Ovary (tissue), 9 donors: ENCODE data around the gene UNC13C. TPM values are rescaled to one million over a fixed set of nuclear protein-coding genes. Genes with fewer than 3 reads are reported as not detected.

Experiments used
- DNase-seq, 5 donors: peaks; one replicate each; pipeline ENCODE4 v3.0.0-alpha.2; 2019 to 2020
- H3K27ac ChIP-seq, 2 donors: fragments of 200-600 bp; one replicate each; pipeline versions ENCODE4 v1.5.1 to v1.8.0; 2019 to 2022
- H3K27me3 ChIP-seq: fragments of 200-600 bp; one replicate; pipeline ENCODE4 v1.8.0; 2022
- H3K36me3 ChIP-seq: fragments of 200-600 bp; sonication (generic); one replicate; pipeline ENCODE4 v1.5.1; 2019
- H3K4me1 ChIP-seq: one replicate; pipeline ENCODE4 v1.8.1; 2013; ENCODE audit warnings: mild to moderate bottlenecking, moderate library complexity; ENCODE audit not compliant: insufficient read depth
- H3K4me3 ChIP-seq: fragments of 200-600 bp; sonication (generic); one replicate; pipeline ENCODE4 v1.5.1; 2017
- H3K9me3 ChIP-seq, 2 donors: fragments of 200-600 bp in 1 of 2; sonication (generic) in 1 of 2; one replicate each; pipeline versions ENCODE4 v1.5.1 to v1.8.1; 2013 to 2019; ENCODE audit warnings: mild to moderate bottlenecking in 1 of 2, moderate library complexity in 1 of 2
- EP300 ChIP-seq: sonication (generic); formaldehyde crosslinking; IDR thresholded peaks from one replicate; pipeline ENCODE4 v1.6.1; 2017; ENCODE audit warnings: antibody characterized with exemption
- POLR2A ChIP-seq: fragments of 450-650 bp; IDR thresholded peaks from one replicate; pipeline ENCODE4 v1.6.1; 2017; ENCODE audit warnings: antibody characterized with exemption, mild to moderate bottlenecking, moderate library complexity
- WGBS, 3 donors: extraction: QIAGEN DNeasy Blood & Tissue Kit in 1 of 3; methylation state at CpG; one replicate each; pipeline versions ENCODE4 v1.1.5 to v1.1.7; 2013 to 2017; 5-methylcytosine and 5-hydroxymethylcytosine counted together
- intact Hi-C, 4 donors: fragments of 100-400 bp; cut with DNase I; formaldehyde crosslinking; loops; one replicate each; pipeline versions ENCODE4 v1.11.0 to v1.15.1; 2022 to 2023
- polyA plus RNA-seq, 2 donors: library from polyadenylated mRNA; stranded (reverse); fragments of 200-250 nt in 1 of 2; fragments of 350-450 nt in 1 of 2; fragmentation: Illumina TruSeq in 1 of 2; extraction: RNeasy Lipid Tissue Mini Kit (QIAGEN cat#74804) in 1 of 2; gene quantifications; one replicate each; pipeline ENCODE4 v1.2.3, GENCODE V29; 2013 to 2014
- total RNA-seq, 7 donors: library from RNA; depleted of rRNA in 2 of 7; stranded (reverse); fragments of >200 nt in 2 of 7; fragmentation: NEBNext Ultra II Directional in 3 of 7; extraction: Animal tissue kit (Norgen Biotek cat#: 25700) in 3 of 7; gene quantifications; one replicate each; pipeline versions ENCODE4 v1.1.0 to v1.2.4, GENCODE V29; 2016 to 2023
- TF ChIP-seq, protein P1 (sequence below), 3 donors: fragments of 450-650 bp in 2 of 3; fragments of 200-600 bp in 1 of 3; IDR thresholded peaks; one replicate each; pipeline versions ENCODE4 v1.5.1 to v1.8.0; 2016 to 2022; ENCODE audit warnings: antibody characterized with exemption in 3 of 3, mild to moderate bottlenecking in 1 of 3
- donor health status: DM: no; HTN: no; CAD: no; lungs with moderate emphysema.
- donor health status: DM: no; HTN: no; CAD: no.
- donor health status: Bipolar disorder and iron deficiency.
- donor health status: DM: yes; HTN: yes; CAD: no.
- donor health status: DM: no; HTN: no; CAD: no.
- donor health status: DM: yes; HTN: yes; CAD: no.

The UNC13C gene
- total and polyA plus RNA-seq, 9 donors = 0.05 to 2.1 (median 1.3) TPM

DNA sequence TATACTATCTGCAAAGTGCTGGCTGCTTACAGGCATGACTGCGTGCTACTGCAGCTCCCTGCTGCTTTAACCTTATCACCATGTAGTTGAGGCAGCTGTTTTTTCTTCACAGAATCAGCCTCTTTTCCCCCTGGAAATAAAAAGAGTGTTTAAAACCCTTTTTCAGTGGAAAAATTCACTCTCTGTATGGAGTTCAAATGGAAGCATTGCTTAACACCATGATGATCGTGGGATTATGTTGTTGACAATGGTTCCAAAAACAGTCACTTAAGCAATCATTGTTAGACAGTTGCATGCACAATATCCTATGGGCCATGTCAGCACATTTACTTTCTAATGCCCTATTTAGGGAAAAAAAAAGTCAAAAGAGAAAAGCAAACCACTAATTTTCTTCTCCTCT, 536.4 kb downstream of the UNC13C start:
- intact Hi-C loops = no loop called here
- Histone ChIP-seq H3K4me3 (no peak overlapping the region), H3K9me3 (no peaks in the 10 kb centered on the region), H3K27ac (no peak overlapping the region), H3K4me1 (no peaks in the 10 kb centered on the region), H3K27me3 (no peaks in the 10 kb centered on the region), H3K36me3 (no peaks in the 10 kb centered on the region)
- TF ChIP-seq EP300 (no peak), POLR2A (no peak)
- TF ChIP-seq, protein P1, sequence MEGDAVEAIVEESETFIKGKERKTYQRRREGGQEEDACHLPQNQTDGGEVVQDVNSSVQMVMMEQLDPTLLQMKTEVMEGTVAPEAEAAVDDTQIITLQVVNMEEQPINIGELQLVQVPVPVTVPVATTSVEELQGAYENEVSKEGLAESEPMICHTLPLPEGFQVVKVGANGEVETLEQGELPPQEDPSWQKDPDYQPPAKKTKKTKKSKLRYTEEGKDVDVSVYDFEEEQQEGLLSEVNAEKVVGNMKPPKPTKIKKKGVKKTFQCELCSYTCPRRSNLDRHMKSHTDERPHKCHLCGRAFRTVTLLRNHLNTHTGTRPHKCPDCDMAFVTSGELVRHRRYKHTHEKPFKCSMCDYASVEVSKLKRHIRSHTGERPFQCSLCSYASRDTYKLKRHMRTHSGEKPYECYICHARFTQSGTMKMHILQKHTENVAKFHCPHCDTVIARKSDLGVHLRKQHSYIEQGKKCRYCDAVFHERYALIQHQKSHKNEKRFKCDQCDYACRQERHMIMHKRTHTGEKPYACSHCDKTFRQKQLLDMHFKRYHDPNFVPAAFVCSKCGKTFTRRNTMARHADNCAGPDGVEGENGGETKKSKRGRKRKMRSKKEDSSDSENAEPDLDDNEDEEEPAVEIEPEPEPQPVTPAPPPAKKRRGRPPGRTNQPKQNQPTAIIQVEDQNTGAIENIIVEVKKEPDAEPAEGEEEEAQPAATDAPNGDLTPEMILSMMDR (IDR thresholded peaks at IDR 0.05) = no peak
- 87 to 90% (median 87%) methylated on average over 2 of the region's 2 CpGs for WGBS, 3 donors
- DNase-seq = no peak

- Histone ChIP-seq H3K4me1 (peaks cover 1% of the 10 kb centered on the region), H3K27me3 (no peaks in the 10 kb centered on the region), H3K27ac (no peak overlapping the region), H3K9me3 (no peaks in the 10 kb centered on the region), H3K36me3 (no peaks in the 10 kb centered on the region), H3K4me3 (no peak overlapping the region)
- 84 to 88% (median 88%) methylated on average over 9 of the region's 9 CpGs for WGBS, 3 donors
- DNase-seq = no peak
- TF ChIP-seq POLR2A = no peak
- TF ChIP-seq EP300 = no peak
- TF ChIP-seq, protein P1 (IDR thresholded peaks at IDR 0.05) = no peak
- intact Hi-C loops = no loop called here
Measured at GRCh38 chr15:54515664-54516582, 537.7 kb downstream of the UNC13C start.

DNA sequence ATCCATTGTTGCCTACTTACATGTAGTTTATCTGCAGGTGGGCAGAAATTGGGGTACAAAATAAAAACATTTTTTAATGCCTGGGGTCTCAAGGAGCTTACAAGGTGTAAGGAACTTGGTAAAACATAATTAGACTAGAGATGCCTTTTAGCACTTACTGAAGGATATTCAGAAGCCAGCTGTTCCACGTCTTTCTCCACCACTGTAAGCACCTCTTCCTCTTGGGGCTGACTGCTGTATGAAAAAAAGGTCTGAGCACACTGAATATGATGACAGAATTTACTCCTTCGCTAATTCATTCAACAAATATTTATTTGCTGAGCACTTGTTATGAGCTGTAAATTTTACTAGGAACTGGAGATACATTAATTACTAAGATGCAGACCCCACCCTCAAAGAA, 539.1 kb downstream of the UNC13C start:
- no peak for DNase-seq
- Histone ChIP-seq H3K27ac (no peak overlapping the region), H3K27me3 (no peaks in the 10 kb centered on the region), H3K4me1 (peaks cover 1% of the 10 kb centered on the region), H3K36me3 (no peaks in the 10 kb centered on the region), H3K4me3 (no peak overlapping the region), H3K9me3 (no peaks in the 10 kb centered on the region)
- no peak for TF ChIP-seq POLR2A
- intact Hi-C loops = no loop called here
- WGBS, 3 donors = 58 to 63% (median 60%) methylated on average over 2 of the region's 2 CpGs

GRCh38 chr15:54518156-54518882, 540.1 kb downstream of the UNC13C start:
- Histone ChIP-seq H3K4me1 (peaks cover 1% of the 10 kb centered on the region), H3K9me3 (no peaks in the 10 kb centered on the region), H3K27ac (no peak overlapping the region), H3K4me3 (no peak overlapping the region), H3K27me3 (no peaks in the 10 kb centered on the region), H3K36me3 (no peaks in the 10 kb centered on the region)
- intact Hi-C loops = no loop called here
- TF ChIP-seq, protein P1 (IDR thresholded peaks at IDR 0.05) = no peak
- TF ChIP-seq POLR2A (no peak), EP300 (no peak)
- WGBS, 3 donors = 37 to 52% (median 49%) methylated on average over 5 of the region's 5 CpGs
- DNase-seq = no peak

DNA sequence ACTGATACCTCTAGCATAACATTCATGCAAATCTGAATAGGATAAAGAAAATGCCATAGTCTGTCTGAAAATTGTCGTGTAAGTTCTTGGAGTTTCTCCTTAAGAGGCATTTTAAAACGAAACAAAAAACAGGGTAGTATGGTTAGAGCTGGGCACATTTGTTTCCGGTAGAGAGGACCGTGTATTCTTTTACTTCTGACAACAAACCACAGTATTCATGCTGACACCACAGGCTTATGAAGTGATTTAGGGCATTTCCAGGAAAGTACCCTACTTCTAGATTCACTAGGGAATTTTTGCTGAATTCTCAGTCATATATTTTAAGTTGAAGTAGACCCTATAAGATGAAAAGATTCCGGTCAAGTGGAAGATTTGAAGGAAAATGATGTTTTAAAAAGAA, 541.3 kb downstream of the UNC13C start:
- H3K9me3 ChIP-seq = no peaks in the 10 kb centered on the region
- H3K36me3 ChIP-seq = no peaks in the 10 kb centered on the region
- no peaks in the 10 kb centered on the region for H3K27me3 ChIP-seq
- H3K4me1 ChIP-seq = peaks cover 1% of the 10 kb centered on the region
- no peak overlapping the region for H3K27ac ChIP-seq
- 35 to 60% (median 58%) methylated on average over 5 of the region's 5 CpGs for WGBS, 3 donors
- DNase-seq = no peak
- intact Hi-C loops = no loop called here
- H3K4me3 ChIP-seq = no peak overlapping the region
- TF ChIP-seq, protein P1 (IDR thresholded peaks at IDR 0.05) = no peak
- TF ChIP-seq EP300 = no peak
- no peak for TF ChIP-seq POLR2A
